HG02884 (cell line): ENCODE results near the gene ERI3.

ENCODE experiments used
- ATAC-seq: cut with Tn5 transposase; IDR thresholded peaks from one replicate; pipeline ENCODE4 v1.9.1; 2021; ENCODE audit warnings: mild to moderate bottlenecking, moderate library complexity; ENCODE audit not compliant: unreplicated experiment

Gene ERI3

DNA sequence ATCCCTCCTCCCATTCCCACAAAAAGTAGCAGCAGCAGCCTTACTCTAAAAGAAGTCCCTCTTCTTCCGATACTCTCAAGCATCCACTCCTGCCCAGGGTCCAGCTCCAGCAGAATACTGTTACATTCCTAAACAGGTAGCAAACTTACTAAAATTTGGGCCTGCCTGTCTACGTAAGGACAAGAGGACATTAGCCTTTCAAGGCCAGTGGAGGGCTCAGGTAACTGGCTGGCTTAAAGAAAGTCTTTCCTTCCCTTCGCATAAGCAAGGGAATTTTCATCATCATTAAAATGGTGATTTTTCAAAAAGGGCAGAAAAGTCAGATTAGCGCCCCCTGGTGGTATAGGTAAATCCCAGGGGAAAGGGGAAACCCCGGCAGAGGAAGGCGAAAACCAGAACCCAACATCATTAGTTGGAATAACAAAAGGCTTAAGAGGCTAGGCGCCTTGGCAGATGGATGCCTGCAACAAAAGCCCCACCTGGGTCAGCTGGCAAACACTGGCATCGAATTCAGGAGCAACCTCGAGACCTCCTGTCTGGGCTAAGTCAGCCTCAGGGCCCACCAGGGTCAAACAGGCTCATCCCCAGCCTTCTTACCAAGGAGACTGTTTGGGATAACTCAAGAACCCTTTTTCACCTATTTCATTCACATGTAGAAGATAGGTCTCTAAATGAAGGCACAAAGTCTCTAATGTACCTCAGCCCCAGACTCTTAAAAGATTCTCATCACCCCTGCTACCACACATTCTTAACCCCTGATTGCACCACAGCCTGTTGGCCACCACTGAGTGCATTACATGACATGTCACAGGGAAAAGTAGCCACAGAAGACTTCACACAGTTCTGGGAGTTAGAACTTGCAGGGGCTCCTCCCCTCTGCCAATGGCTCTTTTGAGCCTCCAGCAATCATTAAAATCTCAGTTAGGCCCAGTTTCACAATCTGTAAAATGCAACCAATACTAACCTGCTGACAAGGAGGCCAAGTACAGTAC lies 36.7 kb downstream of the ERI3 start:
- no peak for ATAC-seq

DNA sequence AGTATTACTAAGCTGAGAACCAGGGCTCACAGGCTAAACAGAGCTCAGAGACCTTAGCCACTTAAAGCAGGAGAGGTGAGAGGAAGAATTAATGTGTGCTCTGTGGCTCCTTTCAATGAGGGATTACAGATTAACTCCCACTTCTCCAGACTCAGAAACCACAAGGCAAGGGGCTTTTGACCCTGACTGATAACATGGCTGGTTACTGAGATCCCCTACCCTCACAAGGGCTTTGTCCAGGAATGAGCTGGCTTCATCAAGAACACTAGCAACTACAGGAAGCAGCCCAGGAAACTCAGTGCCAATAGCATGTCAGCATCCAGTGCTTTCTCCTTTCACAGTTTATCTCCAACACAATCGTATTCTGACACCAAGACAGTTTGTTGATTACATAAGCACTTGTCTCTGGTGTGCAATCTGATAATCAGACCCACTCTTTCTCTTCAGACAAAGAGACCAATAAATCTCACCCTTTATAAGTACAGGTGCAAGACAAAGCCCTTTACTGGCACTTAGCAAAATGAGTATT lies 38.8 kb downstream of the ERI3 start:
- ATAC-seq: no peak

DNA sequence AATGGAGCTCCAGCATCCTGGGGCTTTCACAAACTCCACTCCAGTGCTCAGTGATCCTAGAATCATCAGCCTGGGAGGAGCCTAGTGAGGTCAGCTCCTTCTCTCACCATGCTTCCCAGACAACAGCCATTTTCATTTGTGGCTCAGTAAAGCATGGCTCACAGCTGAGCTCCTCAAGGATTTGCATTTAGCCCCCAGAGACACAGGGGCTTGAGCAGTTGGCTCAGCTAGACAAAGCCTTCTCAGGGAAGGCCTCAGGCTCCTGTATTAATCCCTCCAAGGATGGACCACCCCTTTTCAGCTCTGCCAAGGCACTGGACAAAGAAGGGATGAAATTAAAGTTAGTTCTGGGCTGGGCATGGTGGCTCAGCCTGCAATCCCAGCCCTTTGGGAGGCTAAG lies 39.5 kb downstream of the ERI3 start:
- ATAC-seq: no peak

DNA sequence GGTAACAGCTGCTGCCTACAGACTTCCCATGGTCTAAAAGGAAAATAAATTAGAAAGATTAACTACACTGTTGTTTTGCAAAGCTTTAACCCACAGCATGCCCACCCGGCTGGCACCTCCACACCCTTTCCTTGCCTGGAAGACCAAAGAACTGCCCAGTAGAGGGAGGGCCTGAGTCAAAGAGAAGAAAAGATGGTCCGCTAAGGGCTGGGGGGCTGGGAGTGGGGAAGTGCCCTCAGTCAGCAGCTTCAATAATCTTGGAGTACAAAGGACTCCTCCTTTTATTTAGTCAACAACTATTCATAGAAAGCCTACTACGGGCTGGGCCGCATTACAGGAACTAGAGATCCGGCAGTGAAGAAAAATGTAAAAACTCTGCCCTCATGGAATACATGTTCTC lies 40.6 kb downstream of the ERI3 start:
- no peak for ATAC-seq

DNA sequence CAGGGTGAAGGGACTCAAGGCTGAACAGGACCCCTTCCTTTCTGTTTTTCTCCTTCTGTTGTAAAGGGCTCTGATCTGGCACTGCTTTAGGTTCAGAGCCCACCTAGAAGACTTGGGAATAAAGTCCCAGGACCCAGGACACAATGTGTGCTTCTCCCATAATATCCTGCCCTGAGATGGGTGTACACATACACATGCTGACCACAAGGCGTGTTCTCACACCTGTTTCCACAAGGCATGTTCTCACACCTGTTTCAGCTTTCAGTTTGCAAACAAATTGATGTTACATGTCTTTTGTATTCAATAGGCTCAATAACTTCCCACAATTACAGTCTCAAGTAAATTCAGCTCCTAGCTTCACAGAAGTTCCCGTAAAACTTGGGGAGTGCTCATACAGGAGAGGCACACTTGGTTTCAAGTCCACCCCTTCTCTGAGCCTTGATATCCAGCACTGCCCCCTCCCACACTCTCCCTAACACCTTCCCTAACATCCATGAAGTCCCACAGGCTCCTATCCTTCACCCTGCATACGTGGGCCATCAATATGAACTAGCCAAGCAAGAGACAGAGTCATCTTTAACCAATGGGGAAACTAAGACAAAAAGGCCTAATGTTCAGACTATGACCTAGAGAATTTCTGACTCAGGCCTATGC lies 41.7 kb downstream of the ERI3 start:
- ATAC-seq: no peak

DNA sequence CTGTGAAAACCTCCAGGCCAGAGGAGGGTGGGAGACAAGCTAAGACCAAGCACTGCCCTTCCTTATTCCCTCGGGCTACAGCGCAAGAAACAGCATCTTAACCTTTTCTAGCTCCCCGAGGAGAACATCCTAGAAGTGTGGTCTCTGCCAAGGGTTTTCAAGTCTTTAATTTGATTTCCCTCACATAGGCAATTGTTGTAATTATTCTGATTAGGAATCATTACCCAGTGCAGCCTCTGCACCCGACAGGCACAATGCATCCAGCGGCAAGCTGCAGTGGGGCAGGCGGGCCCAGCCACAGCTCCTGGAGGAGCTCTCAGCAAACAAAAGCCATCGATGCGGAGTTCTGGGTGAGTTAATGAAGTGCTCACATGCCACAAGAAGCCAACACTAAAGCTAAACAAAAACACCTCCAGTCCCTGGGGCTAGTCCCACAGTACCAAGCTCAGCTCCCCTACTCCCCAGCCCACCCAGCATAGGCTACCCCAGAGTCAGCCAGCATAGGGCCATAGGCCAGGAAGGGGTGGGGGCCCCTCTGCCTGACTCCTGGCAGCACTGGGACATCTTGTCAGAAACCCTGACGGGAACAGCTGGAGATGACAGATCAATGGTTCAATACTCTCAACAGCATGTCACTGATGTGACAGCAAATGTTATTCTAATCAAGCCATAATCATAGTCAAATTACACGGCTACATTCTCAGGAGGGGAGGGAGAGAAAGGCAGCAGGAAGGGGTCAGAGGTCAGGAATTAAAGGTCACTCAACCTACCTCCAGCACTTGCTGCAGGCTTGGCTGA lies 42.5 kb downstream of the ERI3 start:
- ATAC-seq: no peak

DNA sequence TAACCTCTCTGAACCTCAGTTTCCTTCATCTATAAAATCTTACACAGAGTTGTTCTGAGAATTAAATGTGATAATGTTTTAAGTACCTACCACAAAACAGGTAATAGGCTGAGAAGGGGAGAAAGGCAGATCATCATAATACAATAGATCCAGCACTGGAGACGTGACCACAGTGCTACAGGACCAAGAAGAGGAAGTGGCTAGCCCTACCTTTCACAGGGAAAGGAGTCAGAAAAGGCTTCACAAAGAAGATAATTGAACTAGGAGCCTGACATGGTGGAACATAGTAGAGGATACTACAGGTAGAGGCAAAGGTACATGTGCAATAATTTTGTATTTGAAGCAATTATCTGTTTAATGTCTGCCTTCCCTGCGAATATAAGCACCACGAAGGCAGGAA lies 45.1 kb downstream of the ERI3 start:
- ATAC-seq: no peak

DNA sequence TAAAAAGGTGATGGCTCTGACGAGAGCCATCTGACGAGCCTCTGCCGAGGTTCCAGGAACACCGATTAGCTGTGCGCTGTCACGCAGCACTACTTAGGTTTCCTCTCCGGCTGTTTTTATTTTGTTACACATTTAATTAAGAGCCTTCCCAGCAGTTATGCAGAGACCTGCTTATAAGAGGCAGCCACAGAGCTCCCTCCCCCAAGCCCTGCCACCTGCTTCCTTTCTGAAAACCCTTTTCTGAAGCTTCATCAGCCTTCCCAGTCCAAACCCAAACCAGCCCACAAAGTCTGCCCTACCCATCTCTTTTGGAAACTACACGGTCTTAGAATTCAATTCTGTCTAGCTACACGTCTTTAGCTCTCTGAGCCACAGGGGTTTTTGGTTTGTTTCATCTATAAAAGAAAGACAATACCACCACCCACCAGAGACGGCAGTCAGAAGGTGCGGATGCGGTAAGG lies 49.1 kb downstream of the ERI3 start:
- ATAC-seq: no peak

DNA sequence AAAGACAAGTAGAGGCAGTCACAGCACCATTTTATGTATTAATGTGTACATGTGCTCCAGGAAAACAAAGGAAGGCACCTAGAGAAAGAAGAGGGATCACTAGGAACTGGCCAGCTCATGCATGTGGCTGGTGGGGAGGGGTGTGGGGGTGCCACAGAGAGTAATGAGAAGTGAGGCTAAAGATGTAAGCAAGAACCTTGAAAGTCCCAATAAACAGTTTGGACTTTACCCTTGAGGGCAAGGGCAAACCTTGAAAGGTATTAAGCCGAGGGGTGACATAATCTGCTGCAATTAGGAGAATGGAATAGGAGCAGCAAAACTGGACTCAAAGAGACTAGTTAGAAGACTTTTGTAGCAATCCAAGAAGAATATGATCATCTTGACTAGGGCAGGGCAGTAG lies 51.5 kb downstream of the ERI3 start:
- ATAC-seq: no peak

DNA sequence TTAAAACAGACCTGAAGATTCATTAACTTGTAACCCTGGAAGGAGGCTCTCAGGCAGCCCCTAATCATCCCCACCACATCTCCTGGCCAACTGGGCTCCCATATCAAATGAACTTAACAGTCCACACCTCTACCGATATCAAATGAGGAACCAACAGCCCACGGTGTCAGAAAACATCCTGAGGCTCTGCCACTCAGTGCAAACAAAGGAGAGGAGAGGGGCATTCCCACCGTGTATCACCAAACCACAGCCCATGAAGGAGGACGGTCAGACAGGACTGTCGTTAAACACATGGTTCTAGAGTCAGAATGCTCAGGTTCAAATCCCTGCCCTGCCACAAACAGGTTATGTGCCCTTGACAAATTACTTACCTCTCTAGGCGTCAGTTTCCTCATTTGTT lies 52.5 kb downstream of the ERI3 start:
- no peak for ATAC-seq

DNA sequence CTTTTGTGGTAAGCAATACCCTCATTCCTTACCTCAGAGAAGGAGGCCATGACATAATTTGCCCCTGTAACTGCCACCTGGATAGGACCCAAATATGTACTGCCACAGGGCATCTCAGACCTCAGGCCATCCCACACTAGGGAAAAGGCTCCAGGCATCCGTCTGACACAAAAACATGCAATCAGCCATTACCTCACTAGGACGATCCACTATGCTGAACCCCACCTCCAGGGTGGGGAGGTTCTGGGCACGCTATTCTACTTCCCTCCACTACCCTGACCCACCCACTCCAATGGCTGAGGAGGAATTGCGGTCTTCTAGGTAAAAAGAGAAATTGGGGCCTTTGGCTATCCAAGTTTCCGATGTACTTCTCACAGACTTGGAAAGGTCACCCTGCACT lies 53.6 kb downstream of the ERI3 start:
- no peak for ATAC-seq

DNA sequence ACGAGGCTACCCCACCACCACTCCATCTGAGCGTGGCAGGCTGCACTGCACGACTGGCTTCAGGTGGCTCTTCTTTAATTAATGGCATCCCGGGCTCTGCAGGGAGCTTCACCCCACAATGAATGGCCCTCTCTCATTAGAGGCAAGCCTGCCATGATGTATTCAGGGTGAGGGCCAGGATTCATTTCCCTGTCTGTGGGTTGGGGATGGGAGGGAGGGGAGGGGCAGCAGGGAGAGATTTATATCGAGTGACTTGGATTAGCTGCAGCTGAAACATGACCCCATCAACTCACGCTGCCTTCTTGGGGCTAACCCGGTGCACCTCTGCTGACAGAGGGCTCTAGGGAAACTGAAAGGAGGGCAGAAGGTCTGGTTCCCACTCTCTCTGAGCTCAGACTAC lies 54.2 kb downstream of the ERI3 start:
- ATAC-seq: no peak

DNA sequence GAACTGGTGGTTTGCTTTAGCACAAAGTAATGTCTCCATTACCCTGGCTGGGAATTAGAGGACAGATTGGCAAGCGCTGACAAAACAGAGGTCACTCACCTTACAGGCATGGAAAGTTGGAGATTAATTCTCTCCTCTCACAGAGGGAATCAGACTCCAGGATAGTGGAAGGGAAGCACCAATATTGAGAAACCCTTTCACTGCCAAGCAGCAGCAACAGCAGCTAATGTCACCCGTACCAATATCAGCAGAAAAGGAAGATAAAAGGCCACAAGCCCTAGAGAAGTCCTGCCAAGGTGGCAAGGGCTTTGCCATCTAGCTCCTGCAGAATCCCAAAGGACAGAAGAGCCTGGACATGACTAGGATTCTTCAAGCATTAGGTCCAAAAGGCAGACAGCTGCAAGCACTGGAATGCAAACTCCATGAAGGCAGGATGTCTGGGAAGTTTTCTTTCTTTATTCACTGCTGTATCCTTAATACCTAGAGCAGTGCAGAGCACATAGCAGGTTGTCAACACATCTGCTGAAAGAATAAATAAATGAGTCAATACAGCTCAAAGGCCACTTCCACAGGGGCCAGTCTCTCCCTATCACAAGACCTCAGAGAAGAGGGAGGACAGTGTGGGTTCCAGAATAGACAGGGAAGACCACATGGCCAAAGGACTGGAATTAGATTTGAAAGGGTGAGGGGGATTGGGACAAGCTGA lies 57.2 kb downstream of the ERI3 start:
- ATAC-seq: no peak

DNA sequence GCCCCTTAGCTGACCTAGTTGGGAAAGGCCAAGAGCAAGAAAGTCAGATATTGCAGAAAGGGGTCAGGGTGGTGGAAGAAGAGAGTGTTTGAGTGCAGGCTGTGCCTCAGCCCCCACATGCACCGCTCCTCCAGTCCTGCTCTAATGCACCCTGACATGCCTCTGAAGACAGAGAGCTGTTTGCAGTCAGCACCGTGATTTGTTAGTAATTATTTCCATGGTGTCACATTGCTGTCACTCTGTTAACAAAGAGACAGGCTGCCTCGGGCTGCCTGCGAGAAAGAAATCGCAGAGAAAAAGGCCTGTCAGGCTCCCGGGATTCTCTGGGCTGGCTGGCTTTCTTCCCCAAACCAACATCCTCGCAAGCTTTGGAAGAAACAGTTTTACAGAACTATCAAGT lies 58.3 kb downstream of the ERI3 start:
- ATAC-seq: no peak

DNA sequence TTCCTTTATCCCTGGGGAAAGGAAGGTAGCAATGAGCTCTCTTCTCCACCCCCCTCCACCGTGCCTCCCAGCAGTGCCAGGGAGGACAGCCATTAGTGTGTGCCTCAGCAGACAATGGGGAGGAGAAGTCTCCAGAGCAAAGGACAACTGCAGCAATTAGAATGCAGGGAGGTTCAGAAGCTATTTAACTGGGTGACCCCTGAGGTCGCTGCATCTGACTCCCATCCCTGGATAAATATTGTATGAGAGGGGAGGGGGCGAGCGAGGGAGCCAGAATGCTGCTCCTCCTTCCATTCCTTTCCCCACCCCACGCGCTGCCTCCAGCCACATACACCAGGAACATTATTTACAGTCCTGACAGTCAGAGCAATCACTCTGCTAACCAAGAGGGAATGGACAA lies 59.0 kb downstream of the ERI3 start:
- ATAC-seq: no peak

DNA sequence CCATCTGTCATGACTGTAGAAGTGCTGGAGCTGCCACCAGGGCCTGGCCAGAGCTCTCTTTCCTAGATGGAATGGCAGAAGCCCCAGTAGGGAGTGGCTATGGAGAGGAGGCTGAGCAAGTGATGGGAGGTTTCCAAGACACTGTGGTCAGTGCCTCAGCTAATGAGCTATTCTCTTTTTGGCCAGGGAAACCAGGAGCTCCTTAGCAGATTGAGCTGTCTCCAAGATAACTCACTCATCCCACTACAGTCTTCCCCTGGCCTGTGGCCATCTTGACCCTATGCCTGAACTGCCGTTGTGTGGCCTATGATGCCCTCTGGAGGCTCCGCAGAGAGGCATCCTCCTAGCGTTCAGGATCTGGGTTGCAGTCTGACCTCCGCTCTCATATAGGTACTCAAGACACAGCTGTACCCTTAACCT lies 60.5 kb downstream of the ERI3 start:
- ATAC-seq: no peak

DNA sequence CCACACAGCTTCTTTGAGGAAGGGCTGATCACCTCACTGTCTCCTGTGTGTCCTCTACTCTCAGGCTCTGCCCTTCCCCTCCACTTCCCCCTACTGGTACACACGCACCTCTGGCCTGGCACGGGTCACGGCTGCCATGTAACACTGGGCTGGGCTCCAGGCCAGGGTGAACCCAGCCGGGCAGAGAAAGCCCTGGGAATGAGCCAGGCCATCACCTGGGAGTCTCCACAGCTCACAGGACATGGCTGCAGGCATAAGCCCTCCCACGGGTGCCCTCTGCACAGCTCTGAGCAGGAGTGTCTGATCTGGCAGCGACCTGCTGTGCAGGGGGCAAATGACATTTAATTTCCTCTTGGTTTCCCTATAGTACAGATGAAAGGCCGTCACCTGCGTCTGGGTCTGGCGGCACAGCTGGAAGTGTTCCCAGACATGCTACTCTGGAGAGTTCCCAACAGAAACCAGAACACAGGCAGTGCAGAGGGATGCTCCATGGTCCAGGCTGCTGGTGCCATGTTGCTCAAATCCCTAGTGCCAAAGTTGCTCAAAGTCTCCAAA lies 61.2 kb downstream of the ERI3 start:
- ATAC-seq: no peak

DNA sequence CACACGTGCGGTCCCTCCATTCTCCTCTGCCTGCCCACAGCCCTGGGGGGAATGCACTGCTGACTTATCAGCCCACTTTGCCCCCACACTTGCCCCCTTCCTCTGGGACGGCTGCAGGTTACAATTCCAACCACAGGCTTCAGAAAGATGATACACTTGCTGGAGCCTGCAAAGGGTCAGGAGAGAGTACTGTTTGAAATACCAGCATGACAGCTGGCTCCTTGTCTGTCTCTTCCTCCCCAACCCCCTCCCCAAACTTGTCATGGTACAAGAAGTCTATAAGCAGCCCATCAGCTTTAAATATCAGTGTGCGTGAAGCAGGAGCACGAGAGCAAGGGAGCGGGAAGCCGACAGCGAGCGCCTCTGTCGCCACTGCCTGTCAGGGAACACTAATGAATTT lies 62.4 kb downstream of the ERI3 start:
- ATAC-seq: no peak

DNA sequence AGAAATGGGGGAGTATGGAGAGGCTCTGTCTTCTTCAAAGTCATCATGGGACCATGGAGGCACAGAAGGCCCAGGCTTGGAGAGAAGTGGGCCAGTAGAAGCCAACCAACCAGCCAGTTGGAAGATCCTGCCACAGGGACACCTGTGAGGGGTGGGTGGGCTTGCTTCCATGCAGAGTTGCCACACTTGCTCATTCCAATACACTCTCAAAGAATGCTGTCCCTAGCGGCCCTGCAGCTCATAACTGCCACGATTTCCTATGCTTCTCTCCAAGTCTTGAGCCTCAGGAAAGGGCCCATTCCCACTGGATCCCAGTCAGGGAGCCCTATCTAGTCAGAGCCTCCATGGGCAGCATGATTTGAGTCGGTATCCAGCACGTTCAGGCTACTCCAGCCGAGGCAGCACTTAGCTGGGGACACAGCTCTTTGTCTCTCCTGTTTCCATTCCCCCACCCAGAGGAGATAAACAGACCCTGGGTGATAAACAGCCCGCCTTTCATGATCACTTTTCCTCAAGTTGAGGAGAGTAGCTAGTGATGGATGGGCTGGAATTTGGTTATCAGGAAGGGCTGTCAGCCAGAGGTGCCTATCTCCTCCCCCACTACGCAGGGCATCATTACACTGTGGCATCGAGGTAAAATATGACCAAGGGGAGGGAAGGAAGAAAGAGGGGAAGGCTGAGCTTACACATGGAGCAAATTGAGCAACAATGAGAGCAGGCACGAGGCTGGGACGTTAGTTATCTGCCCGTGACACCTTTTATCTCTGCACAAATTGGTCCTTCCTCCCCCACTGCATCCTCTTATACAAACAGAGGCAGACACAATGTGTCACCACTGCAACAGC lies 64.6 kb downstream of the ERI3 start:
- ATAC-seq: no peak
